VCaP (cell line): Measurements from ENCODE around the gene PRR5L.
"Not testable (repeated sequence)": the region's sequence is repeated elsewhere in the genome, so short reads cannot be mapped to it uniquely, and the experiment has no call there.

Source experiments
- H3K27ac ChIP-seq: fragments of 450-650 bp; 2 replicates; pipeline ENCODE4 v1.5.1; 2017
- TF ChIP-seq, protein P1 (sequence below): fragments of 450-650 bp; conservative IDR thresholded peaks from 2 replicates; pipeline ENCODE4 v1.5.1; 2017; ENCODE audit warnings: mild to moderate bottlenecking, moderate library complexity

The PRR5L gene

DNA sequence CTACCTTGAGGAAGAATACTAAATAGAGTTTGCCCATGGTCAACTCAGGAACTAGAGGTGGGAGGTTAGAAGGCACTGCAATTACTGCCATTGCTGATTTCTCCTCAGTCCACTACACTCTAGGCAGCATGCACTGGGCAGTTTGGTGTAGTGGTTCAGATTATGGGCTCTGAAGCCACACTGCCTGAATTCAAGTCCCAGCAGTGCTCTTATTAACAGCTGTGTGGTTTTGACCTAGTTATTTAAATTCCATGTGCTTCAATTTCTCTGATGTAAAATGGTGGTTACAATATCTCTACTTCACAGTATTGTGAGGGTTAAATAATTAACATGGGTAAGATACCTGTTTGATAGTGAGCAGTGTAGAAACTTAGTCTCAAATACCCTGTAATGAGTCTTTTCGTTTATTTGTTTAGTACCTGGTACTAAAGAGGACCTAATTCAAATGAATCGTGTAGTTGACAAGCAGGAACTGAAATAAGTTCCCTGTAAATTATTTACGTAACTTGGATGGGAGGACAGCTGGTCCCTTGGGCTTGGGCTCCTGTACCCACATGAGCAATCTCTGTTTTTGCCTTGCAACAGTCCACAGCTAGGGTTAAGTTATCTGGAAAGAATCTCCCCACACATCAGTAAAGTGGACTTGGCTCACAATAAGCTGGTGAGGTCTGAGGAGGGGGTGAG is 17.8 kb downstream of the PRR5L start:
- H3K27ac ChIP-seq: no peak overlapping the region
- TF ChIP-seq, protein P1, sequence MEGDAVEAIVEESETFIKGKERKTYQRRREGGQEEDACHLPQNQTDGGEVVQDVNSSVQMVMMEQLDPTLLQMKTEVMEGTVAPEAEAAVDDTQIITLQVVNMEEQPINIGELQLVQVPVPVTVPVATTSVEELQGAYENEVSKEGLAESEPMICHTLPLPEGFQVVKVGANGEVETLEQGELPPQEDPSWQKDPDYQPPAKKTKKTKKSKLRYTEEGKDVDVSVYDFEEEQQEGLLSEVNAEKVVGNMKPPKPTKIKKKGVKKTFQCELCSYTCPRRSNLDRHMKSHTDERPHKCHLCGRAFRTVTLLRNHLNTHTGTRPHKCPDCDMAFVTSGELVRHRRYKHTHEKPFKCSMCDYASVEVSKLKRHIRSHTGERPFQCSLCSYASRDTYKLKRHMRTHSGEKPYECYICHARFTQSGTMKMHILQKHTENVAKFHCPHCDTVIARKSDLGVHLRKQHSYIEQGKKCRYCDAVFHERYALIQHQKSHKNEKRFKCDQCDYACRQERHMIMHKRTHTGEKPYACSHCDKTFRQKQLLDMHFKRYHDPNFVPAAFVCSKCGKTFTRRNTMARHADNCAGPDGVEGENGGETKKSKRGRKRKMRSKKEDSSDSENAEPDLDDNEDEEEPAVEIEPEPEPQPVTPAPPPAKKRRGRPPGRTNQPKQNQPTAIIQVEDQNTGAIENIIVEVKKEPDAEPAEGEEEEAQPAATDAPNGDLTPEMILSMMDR: no peak

DNA sequence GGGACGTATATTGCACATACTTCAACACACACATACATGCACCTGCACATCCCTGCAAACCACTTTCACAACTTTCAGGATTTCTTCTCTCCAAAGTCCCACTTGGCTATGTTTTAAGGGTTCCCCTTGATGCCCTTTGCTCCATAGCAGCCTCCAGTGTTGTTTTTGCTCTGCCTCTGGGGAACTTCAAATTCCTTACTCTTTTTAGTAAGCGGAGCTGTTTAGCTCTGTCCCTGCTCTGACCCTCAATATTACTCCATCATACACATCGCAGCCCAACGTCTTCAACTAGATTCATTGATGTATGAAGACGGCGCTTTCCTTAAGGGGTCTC is 18.3 kb downstream of the PRR5L start:
- no peak overlapping the region for H3K27ac ChIP-seq
- TF ChIP-seq, protein P1: no peak

DNA sequence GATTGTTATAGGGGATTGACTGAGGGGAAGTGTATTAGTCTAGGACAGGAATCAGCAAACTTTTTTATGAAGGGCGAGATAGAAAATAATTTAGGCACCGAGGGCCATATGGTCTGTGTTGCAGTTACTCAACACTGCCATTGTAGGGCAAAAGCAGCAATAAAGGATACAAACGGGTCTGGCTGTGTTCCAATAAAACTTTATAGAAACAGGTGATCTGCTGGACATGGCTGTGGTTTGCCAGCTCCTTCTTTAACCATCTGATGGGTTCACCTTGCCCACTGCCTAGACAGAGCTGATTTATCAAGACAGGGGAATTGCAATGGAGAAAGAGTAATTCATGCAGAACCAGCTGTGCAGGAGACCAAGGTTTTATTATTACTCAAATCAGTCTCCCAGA is 20.0 kb downstream of the PRR5L start:
- TF ChIP-seq, protein P1: no peak
- no peak overlapping the region for H3K27ac ChIP-seq

DNA sequence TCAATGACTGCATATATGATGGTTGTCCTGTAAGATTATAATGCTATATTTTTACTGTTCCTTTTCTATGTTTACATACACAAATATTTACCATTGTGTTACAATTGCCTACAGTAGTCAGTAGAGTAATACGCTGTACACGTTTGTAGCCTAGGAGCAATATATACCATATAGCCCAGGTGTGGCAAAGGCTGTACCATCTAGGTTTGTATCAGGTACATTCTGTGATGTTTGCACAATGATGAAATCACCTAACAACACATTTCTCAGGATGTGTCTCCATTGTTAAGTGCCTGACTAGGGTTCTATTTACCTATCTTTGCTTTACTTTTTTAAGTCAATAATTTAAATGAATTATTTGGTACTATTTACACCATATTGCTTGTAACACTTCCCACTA is 21.9 kb downstream of the PRR5L start:
- TF ChIP-seq, protein P1: no peak
- H3K27ac ChIP-seq: no peak overlapping the region

DNA sequence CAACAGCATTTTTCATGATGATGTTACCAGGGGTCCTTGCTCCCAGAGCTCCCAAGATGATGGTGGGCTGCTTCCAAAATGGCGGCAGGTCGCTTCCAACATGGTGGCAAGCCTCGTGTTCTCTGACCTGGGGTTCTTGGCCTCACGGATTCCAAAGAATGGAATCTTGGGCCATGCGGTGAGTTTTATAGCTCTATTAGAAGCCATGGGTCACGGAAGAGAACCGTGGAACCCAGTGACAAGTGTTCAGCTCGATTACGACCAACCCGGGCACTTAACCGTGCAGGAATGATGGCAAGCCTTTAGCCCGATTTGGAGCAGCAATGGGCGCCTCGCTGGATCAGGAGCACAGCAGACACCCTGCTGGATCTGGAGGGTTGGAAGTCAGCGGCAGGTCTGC is 28.9 kb downstream of the PRR5L start:
- not testable (repeated sequence) for H3K27ac ChIP-seq

DNA sequence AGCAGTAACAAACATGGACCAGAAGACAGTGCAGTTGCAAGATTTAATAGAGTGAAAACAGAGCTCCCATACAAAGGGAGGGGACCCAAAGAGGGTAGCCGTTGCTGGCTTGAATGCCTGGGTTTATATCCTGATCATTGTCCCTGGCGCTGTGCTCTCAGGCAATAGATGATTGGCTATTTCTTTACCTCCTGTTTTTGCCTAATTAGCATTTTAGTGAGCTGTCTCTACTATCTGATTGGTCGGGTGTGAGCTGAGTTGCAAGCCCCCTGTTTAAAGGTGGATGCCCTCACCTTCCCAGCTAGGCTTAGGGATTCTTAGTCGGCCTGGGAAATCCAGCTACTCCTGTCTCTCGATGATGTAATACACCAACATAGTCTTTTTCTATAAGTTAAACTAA is 29.3 kb downstream of the PRR5L start:
- H3K27ac ChIP-seq: not testable (repeated sequence)

DNA sequence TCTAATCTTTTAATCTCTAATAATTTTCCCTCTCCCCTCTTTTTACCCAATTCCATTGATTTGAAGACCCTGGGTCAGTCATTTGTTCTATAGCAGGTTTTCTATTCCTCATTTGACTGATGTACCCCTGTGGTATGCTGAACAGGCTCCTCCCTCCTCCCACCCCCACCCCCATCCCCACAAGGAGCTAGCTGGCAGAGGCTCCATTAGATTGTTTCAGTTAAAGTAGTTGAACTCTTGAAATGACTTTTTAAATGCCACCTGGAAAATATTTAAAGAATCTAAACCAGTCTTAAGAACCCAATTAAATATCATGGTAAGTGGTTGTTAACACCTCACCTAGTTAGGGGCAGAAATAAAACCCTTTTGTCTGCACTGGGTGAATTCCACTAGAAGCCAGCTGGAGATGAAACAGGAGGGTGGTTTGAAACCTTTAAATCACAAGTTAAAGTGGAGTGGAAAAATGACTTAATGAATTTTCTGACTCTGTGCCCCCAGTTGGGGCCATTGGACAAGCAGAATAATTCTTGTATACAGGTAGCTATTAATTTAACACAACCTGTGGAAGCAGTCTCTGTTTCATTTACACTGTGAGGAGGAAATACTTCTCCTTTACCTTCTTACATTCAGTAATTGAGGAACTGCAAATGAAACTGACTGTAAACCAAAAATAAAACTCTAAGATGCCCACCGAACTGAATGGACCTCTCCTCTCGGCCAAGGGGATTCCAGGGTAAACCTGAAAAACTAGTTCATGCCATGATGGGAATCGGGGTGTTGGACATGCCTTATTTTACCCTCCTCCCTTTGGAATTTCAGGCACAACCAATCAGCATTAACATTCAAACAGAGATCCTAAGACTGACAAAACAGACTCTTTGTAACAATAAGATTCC is 30.7 kb downstream of the PRR5L start:
- TF ChIP-seq, protein P1: no peak
- no peak overlapping the region for H3K27ac ChIP-seq

DNA sequence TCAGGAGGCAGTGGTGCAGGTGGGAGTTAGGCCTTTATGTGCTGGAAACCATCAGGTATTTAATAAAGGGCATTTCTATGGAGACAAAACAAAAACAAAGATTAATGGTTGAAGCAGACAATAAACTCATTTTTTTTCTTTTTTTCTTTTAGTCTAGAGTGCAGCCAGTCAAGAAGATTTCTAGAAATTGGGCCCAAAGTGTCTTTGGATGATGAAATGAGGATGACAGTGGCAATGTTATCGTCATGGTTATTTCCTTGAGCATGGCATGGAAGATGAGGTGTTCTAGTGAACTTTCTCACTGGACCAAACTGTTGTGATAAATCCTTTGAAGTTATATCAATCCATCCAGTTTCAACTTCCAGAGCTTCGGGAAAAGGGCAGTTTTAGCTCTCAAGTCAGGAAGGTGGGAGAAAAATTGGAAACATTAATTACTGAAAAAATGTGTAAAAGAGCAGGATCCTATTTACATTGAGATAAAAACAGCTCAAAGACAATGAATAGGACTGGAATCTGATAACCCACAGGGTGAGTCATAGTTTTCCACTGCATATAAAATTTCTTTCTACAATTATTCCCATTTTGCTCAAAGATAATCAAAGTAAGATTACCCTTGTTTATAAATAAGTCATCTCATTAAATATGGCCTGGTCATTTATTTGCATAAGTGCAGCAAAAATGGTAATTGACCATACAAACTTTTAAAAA is 33.0 kb downstream of the PRR5L start:
- TF ChIP-seq, protein P1: no peak
- no peak overlapping the region for H3K27ac ChIP-seq
